ENCODE measurements around the gene PTTG2.
"Not testable (repeated sequence)": the region's sequence is repeated elsewhere in the genome, so short reads cannot be mapped to it uniquely, and the experiment has no call there.

Gene PTTG2

GRCh38 chr4:37953620-37954293, 6.4 kb upstream of the PTTG2 start:
- no peak for DNase-seq (ENCODE audit: low read depth, low spot score)
- H3K27ac ChIP-seq = no peak overlapping the region

DNA sequence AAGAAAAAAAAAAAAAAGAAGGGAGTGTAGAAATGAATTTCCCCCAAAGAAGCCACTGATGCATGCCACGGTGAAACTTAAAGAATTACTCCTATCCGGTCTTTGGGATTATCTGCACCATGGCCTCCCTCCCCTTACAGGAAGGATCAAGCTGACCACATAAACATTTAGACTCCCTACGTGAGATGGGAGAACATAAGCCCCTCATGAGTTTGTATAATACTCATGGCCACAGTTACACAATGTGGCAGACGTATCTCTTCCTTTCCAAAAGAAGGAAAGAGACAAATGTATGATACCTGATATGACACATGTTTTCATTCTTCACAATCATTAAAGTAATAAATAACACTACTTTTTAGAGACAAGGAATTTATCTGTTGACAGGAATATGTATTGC, 3.3 kb upstream of the PTTG2 start:
- no peak overlapping the region for H3K27ac ChIP-seq
- DNase-seq (ENCODE audit: low read depth, low spot score) = no peak

DNA sequence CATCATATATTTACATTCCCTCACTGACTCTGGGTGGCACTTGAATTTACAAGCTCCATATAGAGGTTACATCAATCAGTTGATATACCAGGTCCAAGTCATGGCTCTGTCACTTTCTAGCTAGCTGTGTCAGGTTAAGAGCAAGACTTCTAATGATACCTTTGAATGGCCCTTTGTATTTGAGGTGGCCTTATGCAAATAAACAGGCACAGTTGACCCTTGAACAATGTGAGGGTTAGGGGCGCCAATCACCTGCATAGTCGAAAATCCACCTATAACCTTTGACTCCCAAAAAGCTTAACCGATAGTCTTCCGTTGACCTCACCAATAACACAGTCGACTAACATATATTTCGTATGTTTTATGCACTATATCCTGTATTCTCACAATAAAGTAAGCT, 1.3 kb upstream of the PTTG2 start:
- no peak overlapping the region for H3K27ac ChIP-seq
- no peak for DNase-seq (ENCODE audit: low read depth, low spot score)

GRCh38 chr4:37960679-37961450, 667 bp downstream of the PTTG2 start:
- DNase-seq (ENCODE audit: low read depth, low spot score) = no peak
- H3K27ac ChIP-seq = no peak overlapping the region

DNA sequence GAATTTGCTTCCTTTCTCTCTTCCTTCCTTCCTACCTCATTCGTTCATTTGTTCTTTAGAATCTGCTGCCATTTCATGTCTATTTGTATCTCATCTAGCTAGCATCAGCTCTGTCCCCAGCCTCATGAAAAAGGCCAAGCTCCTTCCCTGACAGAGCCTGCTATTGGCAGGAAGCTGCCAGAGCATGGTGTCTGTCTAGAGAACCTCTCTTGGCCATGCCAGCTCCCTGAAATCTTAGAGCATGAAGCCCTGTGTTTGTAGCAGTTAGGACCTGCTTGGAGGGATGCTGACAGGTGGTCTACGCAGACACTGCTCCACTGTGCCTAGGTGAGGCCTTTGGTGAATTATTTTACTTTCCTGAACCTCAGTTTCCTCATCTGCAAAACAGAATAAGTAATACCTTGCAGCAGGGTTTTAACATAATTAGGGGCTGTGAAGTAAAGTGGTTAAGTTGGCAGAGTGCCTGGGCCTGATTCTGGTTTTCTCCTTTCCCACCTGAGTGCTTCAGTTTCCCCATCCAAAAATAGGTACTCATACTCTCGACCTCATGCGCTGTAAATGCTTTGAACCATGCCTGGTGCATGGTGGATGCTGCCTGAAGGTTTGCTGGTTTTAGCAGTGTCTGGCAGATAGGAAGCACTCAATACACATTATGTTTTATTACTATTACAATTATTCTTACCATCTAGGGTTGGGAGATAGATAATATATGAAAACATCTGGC, 4.7 kb downstream of the PTTG2 start:
- DNase-seq (ENCODE audit: low read depth, low spot score) = no peak
- no peak overlapping the region for H3K27ac ChIP-seq

DNA sequence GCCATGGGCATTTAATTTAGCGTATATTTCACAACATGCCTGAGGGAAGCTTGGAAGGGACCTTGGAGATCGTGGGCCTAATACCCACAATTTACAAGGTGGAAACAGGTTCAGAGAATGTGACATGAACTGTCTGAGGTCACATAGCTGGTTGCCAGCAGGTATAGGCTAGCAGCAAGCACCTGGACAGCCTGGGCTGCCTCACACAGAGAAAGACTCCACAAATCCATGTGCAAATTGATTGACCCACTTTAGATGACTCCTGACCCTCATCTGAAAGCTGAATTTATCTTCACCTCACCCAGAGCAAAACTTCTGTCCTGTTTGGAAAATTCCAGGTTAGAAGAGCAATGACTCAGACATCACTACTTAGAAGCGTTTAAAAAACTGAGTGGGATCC, 5.8 kb downstream of the PTTG2 start:
- H3K27ac ChIP-seq = no peak overlapping the region
- DNase-seq (ENCODE audit: low read depth, low spot score) = no peak

DNA sequence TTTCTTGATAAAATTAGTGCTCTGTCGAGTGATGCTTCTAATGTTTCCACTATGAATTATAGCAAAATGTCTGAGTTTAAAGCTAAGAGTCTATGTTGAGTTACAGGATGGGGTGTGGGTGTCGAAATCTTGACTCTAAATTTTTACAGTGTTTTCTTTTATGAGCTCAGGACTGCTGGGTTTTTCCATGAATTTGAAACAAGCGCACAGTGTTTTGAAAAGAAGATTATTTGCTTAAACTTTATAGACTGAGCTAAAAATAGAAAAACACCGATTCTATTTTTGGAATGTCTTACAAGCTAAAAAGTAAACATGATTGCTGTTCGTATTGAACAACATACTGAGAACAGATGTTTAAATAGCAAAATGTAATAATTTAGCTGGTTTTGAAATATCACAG, 7.5 kb downstream of the PTTG2 start:
- H3K27ac ChIP-seq = no peak overlapping the region
- no peak for DNase-seq (ENCODE audit: low read depth, low spot score)

DNA sequence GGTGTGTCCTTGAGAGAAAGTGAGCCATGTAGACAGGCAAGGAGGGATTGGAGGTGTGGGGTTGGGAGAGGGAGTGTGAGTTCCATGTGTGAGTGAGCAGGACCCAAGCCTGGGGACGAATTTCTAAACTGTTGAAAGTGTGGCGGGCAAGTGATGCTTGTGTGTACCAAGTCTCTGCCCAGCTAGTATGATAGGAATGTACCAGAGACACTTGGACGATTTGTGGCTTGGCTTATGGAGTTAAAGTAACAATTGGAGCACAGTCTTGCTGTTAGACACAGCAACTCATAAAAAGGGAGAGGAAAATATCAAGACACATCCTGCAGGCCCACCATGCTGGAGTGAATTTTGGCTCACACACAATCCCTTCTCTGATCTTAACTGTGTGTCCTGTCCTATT, 8.5 kb downstream of the PTTG2 start:
- no peak for DNase-seq (ENCODE audit: low read depth, low spot score)

GRCh38 chr4:37970702-37971101, 10.5 kb downstream of the PTTG2 start:
- DNase-seq (ENCODE audit: low read depth, low spot score) = peak; percentile 85
- no peak overlapping the region for H3K27ac ChIP-seq

More for the DNA sequence above, 8.5 kb downstream of the PTTG2 start:
- H3K27ac ChIP-seq = no peak overlapping the region

DNA sequence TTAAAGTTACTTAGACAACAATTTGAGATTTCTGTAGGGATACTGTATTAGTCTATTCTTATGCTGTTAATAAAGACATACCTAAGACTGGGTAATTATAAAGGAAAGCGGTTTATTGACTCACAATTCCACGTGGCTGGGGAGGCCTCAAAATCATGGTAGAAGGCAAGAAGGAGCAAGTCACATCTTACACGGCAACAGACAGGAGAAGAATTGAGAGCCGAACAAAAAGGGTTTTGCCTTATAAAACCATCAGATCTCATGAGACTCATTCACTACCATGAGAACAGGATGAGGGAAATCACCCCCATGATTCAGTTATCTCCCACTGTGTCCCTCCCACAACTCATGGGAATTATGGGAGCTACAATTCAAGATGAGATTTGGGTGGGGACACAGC, 11.0 kb downstream of the PTTG2 start:
- DNase-seq (ENCODE audit: low read depth, low spot score) = no peak
- no peak overlapping the region for H3K27ac ChIP-seq

DNA sequence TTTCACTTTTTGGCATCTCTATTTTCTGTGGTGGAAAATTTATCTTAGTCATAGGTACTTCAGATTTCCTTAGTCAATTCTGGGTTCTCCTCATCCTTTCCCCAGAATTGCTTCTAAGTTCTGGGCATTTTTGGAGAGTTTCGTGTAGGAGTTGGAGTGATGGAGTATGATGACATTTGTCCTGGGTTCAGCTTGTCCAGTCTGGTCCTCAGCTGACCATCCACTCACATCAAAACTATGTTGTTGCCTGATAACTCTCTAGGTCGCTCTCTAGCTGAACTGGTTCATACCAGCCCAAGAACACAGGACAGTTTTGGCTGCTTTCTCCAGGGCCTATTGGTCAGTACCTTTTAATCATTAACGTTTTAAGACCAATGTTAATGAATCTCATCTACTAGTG, 13.2 kb downstream of the PTTG2 start:
- H3K27ac ChIP-seq = no peak overlapping the region
- DNase-seq (ENCODE audit: low read depth, low spot score) = no peak

GRCh38 chr4:37975321-37975822, 15.2 kb downstream of the PTTG2 start:
- H3K27ac ChIP-seq; DNase-seq (ENCODE audit: low read depth, low spot score): not testable (repeated sequence)

DNA sequence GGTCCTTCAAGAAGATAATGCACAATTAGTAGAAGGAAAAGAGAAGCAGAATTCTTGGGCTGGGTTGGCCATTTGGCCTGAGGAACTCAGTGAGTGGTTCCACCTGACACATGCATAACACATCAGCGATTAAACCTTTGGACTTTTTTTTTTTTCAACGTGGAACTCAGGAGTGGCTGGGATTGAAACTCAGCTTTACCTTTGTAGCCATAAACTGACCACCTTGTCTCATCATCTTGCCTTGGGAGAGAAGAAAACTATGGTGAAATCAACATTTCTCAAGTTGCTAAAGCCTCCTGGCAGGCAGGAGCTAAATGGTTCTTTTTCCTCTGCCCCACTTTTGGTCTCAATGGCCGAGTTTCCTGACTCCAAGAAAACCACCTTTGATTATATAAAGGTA, 16.3 kb downstream of the PTTG2 start:
- no peak for DNase-seq (ENCODE audit: low read depth, low spot score)
- peak overlapping the region; percentile 70 for H3K27ac ChIP-seq

DNA sequence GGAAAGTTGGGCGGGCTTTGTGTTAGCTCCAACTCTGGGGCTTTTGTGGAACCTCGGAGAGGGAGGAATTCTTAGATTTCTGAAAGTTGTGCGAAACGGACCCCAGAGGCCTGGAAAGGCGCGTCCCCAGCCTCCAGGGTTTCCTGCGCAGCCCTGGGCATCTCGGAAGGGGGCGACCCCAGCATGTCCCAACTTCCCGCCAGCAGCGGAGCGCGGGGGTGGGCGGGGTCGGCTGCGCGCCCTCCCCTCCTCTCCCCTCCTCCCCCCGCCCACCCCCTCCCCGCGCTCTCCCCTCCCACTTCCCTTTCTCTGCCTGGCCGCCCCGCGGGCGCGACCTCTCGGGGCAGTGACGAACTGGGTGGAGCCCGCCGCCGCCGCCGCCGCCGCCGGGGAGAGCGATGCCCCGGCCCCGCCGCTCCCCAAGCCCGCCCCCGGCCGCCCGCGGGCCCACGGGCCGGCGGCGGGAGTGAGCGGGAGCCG, 16.8 kb downstream of the PTTG2 start:
- DNase-seq (ENCODE audit: low read depth, low spot score) = no peak

DNA sequence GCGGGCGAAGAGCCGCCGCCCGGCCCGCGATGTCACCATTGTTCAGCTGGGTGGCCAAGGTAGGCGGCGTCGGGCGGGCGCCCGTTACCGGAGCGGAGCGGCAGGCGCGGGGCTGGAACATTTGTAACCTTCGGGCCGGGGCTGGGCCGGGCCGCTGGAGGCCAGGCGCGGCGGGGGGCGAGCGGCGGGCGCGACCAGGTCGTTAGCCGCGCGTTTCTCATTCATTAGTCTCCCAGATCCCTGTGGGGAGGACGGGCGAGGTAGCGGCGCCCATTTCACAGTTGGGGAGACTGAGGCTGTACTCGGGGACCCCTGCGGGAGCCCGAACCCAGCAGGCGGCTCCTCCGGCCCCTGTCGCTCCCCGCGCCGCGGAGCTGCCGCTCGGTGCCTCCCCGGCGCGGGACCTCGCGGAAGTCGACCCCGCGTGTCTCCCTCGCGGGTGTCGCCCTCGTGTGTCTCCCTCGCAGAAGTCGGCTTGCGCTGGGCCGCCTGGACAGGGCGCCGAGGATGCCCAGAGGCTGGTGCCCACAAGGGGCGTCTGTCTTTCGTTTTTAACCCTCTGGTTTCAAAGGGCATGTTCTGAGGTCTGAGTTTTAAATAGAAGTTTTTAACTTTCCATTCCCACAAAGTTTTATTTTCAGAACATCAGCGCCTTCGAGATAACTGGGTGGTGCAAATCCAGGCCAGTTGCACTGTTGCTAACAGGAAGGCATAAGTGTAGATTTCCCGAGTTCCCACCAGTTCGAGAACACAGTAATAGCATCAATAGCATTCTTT, 17.5 kb downstream of the PTTG2 start:
- no peak for DNase-seq (ENCODE audit: low read depth, low spot score)
- H3K27ac ChIP-seq = peak overlapping the region; percentile 70

More for the DNA sequence above, 16.8 kb downstream of the PTTG2 start:
- peak overlapping the region; percentile 70 for H3K27ac ChIP-seq

DNA sequence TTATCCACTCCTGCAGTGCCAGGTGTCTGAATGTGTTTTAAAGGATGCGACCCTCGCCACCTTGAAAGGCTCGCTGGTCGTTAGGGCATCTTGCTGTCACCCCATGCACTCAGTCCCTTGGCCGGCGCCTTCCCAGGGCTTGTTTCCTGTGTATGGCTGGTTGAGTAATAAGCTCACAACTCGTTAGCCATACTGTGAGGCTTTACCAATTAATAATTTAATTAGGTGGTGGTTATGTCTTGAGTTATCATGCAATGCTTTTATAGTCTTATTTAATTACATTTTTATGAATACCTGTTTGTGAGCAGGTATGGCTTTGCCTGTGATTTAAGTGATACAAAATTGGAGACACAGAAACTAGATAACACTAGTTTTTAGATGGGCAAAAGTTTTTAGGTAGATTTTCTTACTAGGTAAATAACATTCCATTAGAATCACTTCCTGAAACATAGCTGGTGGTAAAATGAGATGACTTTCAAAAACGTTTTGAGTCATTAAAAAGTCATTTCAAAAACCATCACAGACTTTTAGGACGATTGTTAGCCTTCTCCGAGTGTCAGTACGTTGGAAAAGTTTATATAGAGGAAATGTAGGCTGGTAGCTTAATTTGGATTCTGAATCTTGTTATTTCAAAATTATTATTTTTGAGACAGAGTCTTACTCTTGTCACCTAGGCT, 18.2 kb downstream of the PTTG2 start:
- peak overlapping the region; percentile 70 for H3K27ac ChIP-seq
- DNase-seq (ENCODE audit: low read depth, low spot score) = no peak

DNA sequence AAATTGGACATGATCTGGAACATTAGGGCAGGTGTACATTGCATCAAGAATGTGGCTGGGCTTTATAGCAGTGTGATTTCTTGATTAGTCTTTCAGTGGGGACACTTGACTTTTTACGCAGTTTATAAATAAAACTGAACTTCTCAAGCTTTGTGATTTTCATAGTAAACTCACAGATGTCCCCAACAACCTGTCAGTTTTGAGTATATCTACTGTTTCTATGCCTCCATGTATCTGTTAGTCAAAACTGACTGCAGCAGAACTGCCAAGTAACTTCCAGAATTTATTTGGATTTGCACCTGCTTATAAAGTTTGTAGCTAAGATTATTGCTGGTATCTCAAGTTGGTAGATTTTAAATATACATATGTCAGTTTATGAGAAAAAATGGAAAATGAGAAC, 20.0 kb downstream of the PTTG2 start:
- no peak for DNase-seq (ENCODE audit: low read depth, low spot score)
- no peak overlapping the region for H3K27ac ChIP-seq

- no peak for DNase-seq (ENCODE audit: low read depth, low spot score)
- H3K27ac ChIP-seq = no peak overlapping the region
These were observed 21.2 kb downstream of the PTTG2 start for GRCh38 chr4:37981425-37981824.

- no peak overlapping the region for H3K27ac ChIP-seq
- DNase-seq (ENCODE audit: low read depth, low spot score) = no peak
These were observed 21.9 kb downstream of the PTTG2 start for GRCh38 chr4:37981844-37982720.
